ENCODE results near the gene ATOH8.

DNA sequence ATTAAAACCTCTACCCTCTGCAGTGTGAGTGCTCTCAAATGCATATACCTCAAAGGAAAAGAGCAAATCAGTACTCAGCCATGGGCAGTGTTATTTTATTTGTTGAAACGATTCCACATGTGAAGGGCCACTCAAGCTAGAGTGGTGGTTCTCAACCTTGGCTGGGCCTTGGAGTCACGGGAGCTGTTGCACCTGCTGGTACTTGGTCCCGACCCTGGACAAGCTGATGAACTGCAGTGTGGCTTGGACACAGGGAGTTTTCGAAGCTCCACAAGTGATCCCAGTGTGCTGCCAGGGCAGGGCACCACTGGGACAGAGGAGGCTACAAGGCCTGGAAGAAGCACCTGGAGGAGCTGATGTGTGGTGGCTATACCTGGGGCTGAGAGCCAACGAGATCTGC lies 40.0 kb upstream of the ATOH8 start:
- TF ChIP-seq EZH2 (IDR thresholded peaks at IDR 0.05; ENCODE audit: borderline replicate concordance, low read depth, low read length, severe bottlenecking): no peak
- TF ChIP-seq, protein P1, sequence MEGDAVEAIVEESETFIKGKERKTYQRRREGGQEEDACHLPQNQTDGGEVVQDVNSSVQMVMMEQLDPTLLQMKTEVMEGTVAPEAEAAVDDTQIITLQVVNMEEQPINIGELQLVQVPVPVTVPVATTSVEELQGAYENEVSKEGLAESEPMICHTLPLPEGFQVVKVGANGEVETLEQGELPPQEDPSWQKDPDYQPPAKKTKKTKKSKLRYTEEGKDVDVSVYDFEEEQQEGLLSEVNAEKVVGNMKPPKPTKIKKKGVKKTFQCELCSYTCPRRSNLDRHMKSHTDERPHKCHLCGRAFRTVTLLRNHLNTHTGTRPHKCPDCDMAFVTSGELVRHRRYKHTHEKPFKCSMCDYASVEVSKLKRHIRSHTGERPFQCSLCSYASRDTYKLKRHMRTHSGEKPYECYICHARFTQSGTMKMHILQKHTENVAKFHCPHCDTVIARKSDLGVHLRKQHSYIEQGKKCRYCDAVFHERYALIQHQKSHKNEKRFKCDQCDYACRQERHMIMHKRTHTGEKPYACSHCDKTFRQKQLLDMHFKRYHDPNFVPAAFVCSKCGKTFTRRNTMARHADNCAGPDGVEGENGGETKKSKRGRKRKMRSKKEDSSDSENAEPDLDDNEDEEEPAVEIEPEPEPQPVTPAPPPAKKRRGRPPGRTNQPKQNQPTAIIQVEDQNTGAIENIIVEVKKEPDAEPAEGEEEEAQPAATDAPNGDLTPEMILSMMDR (IDR thresholded peaks at IDR 0.05; ENCODE audit: borderline replicate concordance, extremely low read depth, low read length, poor library complexity, severe bottlenecking): no peak

Measured in DND-41 (cell line).